ENCODE results near the gene SERINC1. TPM values are rescaled to one million over a fixed set of nuclear protein-coding genes. Genes with fewer than 3 reads are reported as not detected.

Gene SERINC1
- polyA plus RNA-seq (783 and 879 TPM in 2 replicates), polyA minus RNA-seq (638 and 711 TPM in 2 replicates)

DNA sequence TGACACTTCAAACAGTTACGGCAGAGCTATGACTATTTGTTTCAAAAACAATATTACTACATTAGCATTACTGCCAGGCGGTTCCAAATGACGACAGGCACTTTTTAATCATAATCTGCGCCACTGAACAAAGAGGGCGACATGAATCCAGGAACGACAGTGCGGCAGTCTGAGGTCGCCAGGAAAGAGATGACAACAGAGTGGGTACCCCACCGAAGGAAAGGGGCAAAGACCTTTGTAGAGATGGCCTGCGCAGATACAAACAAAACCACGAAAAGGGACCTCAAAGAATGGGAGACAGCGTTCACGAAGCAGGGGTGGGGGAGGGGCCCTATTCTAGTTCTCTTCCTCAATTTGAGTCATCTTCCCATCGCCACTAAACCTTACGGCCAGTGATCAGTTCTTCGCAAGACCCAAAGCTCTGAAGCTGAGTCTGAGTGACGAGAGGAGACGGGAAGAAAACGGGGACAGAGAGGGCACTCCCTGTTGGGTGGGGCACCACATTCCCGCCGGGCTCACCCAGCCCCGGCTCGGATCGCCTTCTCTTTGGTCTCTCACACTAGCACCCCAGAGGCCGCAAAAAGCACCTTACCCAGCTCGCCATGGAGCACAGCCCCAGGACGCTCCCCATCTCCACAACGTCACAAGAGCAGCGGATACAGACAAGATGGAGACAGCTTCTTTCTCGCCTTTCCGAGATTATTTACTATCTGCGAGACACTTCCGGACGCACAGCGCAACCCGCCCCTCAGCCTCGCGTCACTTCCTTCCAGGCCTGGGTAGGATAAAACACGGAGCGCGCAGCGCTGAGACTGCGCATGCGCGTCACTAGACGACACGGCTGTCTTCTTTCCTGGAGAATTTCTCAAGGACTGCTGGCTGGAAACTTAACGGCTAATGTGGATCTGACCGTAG lies at the start of gene SERINC1:
SERINC1 (minus strand) TSS at position 701 of the 915 bp plus-strand sequence; CDS start at position 631, 70 bp downstream.
- Histone ChIP-seq H3K79me2 (replicated peaks; ENCODE audit: insufficient read depth, low read length) (peaks cover 52% of the 10 kb centered on the region), H3F3A (ENCODE audit: insufficient read depth, low read length, poor library complexity, severe bottlenecking) (peaks cover 2% of the 10 kb centered on the region), H3K36me3 (ENCODE audit: insufficient read depth, low read length) (no peaks in the 10 kb centered on the region), H3K27me3 (ENCODE audit: insufficient read depth, low read depth, low read length) (no peaks in the 10 kb centered on the region), H3K9me2 (ENCODE audit: insufficient read depth, low read length) (no peaks in the 10 kb centered on the region), H3K9ac (ENCODE audit: low read length) (peak within 1 kb of the TSS; percentile 98), H3K27ac (ENCODE audit: low read length) (peak within 1 kb of the TSS; percentile 98), H3K9me3 (ENCODE audit: low read length) (no peaks in the 10 kb centered on the region), H3K4me3 (ENCODE audit: low read length) (peak within 1 kb of the TSS; percentile 73), H3K4me2 (ENCODE audit: low read length) (peak within 1 kb of the TSS; percentile 94), H4K20me1 (ENCODE audit: insufficient read depth) (peaks cover 6% of the 10 kb centered on the region), H2AFZ (ENCODE audit: low read depth, low read length) (peak within 1 kb of the TSS; percentile 86)
- TF ChIP-seq, protein P1, sequence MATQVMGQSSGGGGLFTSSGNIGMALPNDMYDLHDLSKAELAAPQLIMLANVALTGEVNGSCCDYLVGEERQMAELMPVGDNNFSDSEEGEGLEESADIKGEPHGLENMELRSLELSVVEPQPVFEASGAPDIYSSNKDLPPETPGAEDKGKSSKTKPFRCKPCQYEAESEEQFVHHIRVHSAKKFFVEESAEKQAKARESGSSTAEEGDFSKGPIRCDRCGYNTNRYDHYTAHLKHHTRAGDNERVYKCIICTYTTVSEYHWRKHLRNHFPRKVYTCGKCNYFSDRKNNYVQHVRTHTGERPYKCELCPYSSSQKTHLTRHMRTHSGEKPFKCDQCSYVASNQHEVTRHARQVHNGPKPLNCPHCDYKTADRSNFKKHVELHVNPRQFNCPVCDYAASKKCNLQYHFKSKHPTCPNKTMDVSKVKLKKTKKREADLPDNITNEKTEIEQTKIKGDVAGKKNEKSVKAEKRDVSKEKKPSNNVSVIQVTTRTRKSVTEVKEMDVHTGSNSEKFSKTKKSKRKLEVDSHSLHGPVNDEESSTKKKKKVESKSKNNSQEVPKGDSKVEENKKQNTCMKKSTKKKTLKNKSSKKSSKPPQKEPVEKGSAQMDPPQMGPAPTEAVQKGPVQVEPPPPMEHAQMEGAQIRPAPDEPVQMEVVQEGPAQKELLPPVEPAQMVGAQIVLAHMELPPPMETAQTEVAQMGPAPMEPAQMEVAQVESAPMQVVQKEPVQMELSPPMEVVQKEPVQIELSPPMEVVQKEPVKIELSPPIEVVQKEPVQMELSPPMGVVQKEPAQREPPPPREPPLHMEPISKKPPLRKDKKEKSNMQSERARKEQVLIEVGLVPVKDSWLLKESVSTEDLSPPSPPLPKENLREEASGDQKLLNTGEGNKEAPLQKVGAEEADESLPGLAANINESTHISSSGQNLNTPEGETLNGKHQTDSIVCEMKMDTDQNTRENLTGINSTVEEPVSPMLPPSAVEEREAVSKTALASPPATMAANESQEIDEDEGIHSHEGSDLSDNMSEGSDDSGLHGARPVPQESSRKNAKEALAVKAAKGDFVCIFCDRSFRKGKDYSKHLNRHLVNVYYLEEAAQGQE (IDR thresholded peaks at IDR 0.05; ENCODE audit: borderline replicate concordance): peak; percentile 95
- TF ChIP-seq POLR2AphosphoS5 (IDR thresholded peaks at IDR 0.05) (peak; percentile 100), MXI1 (conservative IDR thresholded peaks at IDR 0.05; ENCODE audit: poor library complexity, severe bottlenecking) (peak; percentile 44), SMC3 (conservative IDR thresholded peaks at IDR 0.05; ENCODE audit: poor library complexity) (no peak), TAF1 (IDR thresholded peaks at IDR 0.05; ENCODE audit: low read depth) (peak; percentile 87), RAD21 (conservative IDR thresholded peaks at IDR 0.05) (no peak), EZH2 (IDR thresholded peaks at IDR 0.05; ENCODE audit: borderline replicate concordance, insufficient read depth, low read length, poor library complexity, severe bottlenecking) (no peak), EP300 (conservative IDR thresholded peaks at IDR 0.05; ENCODE audit: poor library complexity, severe bottlenecking) (peak; percentile 59)
- TF ChIP-seq, protein P2, sequence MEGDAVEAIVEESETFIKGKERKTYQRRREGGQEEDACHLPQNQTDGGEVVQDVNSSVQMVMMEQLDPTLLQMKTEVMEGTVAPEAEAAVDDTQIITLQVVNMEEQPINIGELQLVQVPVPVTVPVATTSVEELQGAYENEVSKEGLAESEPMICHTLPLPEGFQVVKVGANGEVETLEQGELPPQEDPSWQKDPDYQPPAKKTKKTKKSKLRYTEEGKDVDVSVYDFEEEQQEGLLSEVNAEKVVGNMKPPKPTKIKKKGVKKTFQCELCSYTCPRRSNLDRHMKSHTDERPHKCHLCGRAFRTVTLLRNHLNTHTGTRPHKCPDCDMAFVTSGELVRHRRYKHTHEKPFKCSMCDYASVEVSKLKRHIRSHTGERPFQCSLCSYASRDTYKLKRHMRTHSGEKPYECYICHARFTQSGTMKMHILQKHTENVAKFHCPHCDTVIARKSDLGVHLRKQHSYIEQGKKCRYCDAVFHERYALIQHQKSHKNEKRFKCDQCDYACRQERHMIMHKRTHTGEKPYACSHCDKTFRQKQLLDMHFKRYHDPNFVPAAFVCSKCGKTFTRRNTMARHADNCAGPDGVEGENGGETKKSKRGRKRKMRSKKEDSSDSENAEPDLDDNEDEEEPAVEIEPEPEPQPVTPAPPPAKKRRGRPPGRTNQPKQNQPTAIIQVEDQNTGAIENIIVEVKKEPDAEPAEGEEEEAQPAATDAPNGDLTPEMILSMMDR (IDR thresholded peaks at IDR 0.05; ENCODE audit: poor library complexity, severe bottlenecking): no peak

DNA sequence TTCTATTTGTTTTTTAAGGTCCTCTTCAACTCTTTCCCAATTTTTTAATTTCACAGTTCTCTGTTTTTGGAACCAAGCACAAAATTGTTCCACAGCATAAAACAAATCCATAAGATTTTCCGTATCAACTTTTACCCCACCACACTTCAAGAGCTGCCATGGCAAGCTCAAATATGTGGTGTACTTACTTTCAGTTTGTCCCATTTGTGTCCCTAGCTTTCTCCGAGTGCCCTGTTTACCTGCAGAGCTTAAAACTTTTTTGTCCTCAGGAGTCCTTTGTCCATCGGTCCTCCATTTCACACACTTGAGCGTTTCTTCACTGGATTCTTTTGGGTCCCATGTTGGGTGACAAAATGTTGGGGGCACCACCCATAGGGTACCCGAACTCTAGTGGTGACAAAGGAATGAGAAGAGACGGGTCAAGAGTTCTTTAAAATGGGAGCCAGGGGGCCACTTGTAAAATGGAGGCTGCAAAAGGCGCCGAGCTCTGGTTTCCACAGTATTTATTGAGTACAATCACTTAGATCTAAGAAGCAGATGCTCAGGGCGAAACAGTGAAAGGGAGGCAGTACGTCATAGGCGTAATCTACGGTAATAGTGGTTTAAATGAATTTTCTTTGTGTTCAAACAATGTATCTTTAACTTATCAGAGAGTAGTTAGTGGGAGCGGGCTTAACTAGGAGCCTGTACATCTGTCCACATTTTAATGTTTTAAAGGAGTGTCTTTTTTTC lies 39.8 kb upstream of the SERINC1 start:
- Histone ChIP-seq H3K27me3 (ENCODE audit: insufficient read depth, low read depth, low read length) (no peaks in the 10 kb centered on the region), H2AFZ (ENCODE audit: low read depth, low read length) (no peak overlapping the region), H3K9ac (ENCODE audit: low read length) (no peak overlapping the region), H3K4me2 (ENCODE audit: low read length) (no peak overlapping the region), H3F3A (ENCODE audit: insufficient read depth, low read length, poor library complexity, severe bottlenecking) (no peaks in the 10 kb centered on the region), H3K79me2 (replicated peaks; ENCODE audit: insufficient read depth, low read length) (no peaks in the 10 kb centered on the region), H3K9me2 (ENCODE audit: insufficient read depth, low read length) (no peaks in the 10 kb centered on the region), H3K9me3 (ENCODE audit: low read length) (no peaks in the 10 kb centered on the region), H3K4me3 (ENCODE audit: low read length) (no peak overlapping the region), H3K36me3 (ENCODE audit: insufficient read depth, low read length) (no peaks in the 10 kb centered on the region), H3K27ac (ENCODE audit: low read length) (no peak overlapping the region), H4K20me1 (ENCODE audit: insufficient read depth) (no peaks in the 10 kb centered on the region)
- TF ChIP-seq, protein P1 (IDR thresholded peaks at IDR 0.05; ENCODE audit: borderline replicate concordance): no peak
- no peak for TF ChIP-seq MXI1 (conservative IDR thresholded peaks at IDR 0.05; ENCODE audit: poor library complexity, severe bottlenecking)
- TF ChIP-seq SMC3 (conservative IDR thresholded peaks at IDR 0.05; ENCODE audit: poor library complexity): no peak
- no peak for TF ChIP-seq EZH2 (IDR thresholded peaks at IDR 0.05; ENCODE audit: borderline replicate concordance, insufficient read depth, low read length, poor library complexity, severe bottlenecking)
- no peak for TF ChIP-seq RAD21 (conservative IDR thresholded peaks at IDR 0.05)
- no peak for TF ChIP-seq EP300 (conservative IDR thresholded peaks at IDR 0.05; ENCODE audit: poor library complexity, severe bottlenecking)
- TF ChIP-seq, protein P2 (IDR thresholded peaks at IDR 0.05; ENCODE audit: poor library complexity, severe bottlenecking): no peak
- TF ChIP-seq POLR2AphosphoS5 (IDR thresholded peaks at IDR 0.05): no peak
- no peak for TF ChIP-seq TAF1 (IDR thresholded peaks at IDR 0.05; ENCODE audit: low read depth)

Measured in neural cell (in vitro differentiated cells).